GM20431 (cell line): ENCODE results near the gene GNB1.

ENCODE experiments used
- in situ Hi-C: fragments of 300-500 bp; cut with MseI, MboI; formaldehyde crosslinking; loops from one replicate; pipeline ENCODE4 v1.15.0; 2020; ENCODE audit warnings: low sequenced_read_pairs; ENCODE audit not compliant: unreplicated experiment

GNB1 gene

DNA sequence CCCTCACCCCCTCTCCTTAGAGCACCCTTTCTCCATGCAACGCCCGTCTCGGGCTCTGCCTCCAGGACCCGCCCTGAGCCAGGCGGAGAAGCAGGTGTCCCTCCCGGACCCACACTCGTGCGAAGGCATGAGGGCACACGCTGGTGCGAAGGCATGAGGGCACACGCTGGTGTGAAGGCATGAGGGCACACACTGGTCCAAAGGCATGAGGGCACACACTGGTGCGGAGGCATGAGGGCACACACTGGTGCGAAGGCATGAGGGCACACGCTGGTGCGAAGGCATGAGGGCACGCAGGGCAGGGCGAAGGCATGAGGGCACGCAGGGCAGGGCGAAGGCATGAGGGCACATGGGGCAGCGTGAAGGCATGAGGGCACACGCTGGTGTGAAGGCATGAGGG, 34.0 kb upstream of the GNB1 start:
- in situ Hi-C loops, result loop anchor here (25.0 kb wide), 1 partner anchor 437 kb away; no protein-coding TSS in a partner anchor

DNA sequence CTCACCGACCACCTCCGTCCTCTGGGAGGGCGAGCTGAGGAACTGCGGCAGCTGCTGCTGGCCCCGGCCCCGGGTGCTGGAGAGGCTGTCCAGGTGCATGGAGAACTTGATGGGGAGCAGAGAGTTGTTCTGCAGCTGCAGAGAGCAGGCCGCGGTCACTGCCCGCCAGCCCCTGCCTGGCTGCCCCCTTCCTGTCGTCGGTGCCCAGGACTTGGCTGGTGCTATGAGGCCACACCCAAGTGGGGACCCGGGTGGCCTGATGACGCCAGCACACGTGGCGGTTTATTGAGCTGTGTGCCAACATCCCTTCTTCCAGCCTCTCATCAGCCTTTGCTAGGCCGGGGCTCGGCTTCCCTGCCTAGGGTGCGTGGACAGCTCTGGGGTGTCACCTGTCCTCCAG, 33.5 kb upstream of the GNB1 start:
- in situ Hi-C loops, result no loop called here

DNA sequence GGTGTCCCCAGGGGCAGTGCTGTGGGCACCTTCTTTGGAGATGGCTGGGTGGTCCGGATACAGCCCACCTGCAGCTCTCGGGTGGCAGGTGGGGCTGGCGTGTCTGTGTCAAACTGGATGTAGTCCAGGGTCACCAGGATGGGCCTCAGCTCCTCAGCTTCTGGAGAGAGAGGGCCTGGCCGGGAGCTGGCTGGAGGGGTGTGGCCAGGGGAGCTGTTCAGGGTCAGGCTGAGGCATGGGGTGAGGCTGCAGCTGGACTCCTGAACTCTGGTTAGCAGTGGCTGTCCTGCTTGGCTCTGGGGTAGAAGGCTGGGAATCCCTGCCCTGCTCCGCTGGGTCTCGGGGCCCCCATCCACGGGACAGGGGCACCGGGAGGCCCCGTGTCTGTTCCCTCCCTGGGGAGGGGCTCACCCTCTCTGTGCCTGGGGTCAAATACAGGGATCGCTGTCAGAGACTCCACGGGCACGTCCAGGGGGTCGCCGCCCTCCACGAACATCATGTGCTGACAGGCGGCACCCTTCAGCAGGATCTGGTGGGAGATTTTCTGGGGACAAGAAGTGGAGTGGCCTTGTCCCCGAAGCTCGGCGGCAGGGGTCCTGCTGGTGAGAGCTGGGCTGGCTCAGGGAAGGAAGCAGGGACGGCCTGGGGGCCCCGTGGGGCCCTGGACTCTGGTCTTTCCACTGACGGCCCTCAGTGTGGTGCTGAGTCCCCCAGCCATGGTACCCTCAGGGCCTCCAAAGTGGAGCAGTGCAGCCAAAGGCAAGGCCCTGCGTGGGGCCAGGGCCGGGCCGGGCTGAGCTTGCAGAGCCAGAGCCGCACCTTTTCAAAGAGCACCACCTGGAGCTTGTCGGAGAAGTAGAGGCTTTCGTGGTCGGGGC, 32.3 kb upstream of the GNB1 start:
- in situ Hi-C loops, result no loop called here

DNA sequence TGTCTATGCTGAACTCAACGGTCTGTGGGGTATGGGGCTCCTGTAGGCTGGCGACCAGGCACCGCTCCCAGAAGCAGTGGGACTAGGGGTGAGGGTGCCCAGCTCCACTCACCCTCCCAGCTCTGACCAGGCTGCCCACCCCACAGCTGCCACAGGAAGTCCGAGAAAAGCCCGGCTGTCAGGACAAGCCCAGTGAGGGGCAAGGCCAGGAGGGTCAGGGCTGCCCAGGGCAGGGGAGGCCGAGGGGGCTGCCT, 31.7 kb upstream of the GNB1 start:
- in situ Hi-C loops, result no loop called here

DNA sequence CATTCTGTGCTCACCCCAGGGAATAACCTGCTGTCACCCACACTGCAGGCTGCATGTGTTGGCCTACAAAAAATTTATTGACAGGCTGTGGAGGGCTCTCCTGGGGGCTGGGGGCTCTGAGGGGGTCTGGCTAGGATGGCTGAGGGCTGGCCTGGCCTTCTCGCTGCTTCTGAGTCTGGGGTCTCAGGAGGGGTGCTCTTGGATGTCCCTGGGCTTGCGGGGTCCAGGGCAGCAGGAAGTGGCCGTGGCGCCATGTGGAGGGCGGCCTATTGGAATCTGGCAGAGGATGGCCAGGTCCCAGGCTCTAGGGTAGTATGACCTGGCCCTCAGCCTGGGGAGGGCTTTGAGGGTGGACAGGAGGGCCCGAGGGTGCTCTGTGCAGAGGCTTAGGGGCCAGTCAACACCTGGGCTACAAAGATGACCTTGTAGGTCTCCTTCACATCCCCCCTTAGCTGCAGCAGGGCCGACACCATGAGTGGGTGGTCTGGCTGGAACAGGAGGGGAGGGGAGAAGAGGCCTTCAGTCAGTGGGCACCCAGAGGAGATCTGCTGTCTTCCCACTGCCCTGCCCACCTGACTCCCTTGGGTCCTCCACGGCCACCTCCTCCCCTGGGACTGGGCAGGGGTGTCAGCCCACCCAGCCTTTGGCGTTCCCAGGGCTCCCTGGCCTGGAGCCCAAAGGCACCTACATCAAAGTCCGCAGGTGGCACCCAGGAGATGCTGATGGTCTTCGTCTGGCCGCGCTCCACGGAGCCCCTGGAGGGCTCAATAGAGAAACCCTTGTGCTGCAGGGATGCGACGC, 31.2 kb upstream of the GNB1 start:
- in situ Hi-C loops, result no loop called here

DNA sequence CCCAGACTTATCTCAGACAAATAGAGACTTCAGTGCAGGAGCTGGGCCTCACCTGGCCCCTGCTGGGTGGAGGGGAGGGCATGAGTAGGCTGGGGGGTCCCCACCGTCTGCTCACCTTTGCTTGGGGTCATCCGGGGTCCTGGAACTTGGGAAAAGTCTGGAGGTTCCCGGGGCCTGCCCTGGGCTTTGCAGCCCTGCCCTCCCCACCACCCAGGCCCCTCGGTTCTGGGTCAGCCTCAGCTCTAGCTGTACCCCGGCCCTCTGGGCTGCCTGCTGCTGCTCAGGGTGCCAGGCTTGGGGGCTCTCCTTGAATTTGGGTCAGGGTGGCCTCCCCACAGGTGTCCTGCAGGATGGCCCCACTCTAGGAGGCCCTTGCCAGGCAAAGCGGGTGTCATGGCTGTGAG, 30.6 kb upstream of the GNB1 start:
- in situ Hi-C loops, result no loop called here

DNA sequence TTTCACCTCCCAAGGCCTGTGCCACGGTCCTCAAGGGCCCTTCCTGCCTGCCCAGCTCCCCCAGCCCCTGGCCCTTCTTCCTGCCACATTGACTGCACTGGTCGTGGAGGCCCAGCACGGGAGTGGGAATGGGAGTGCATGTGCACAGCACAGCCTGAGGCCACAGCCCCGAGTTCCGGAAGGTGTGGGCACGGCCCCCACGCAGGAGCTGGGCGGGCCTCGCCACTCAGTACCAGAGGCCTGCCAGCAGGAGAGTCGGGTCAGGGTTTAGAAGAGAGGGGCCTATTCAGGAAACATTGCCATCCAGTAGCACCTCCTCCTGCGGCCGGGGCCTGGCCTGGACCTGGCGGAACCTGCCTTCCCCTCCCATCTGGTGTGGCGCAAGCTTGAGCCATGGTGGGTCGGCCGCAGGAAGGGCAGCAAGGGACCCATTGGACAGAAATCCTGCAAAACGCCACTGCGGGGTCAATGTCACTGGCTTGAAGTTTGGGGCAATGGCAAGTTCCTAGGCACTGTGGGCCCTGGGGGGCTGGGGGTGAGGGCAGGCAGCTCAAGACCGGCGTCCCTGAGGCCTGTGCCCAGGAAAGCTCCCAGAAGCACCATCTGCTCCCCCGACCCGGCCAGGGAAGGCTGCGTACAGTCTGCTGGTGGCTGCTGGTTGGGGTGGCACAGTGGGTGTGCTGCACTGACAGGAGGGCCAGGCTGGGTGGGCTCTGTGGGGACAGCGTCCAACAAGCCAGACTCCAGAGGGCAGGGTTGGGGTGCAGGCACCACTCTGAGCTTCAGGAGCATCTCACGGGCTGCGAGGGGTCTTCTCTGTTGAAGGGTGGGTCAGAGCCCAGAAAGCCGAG, 29.9 kb upstream of the GNB1 start:
- in situ Hi-C loops, result no loop called here

DNA sequence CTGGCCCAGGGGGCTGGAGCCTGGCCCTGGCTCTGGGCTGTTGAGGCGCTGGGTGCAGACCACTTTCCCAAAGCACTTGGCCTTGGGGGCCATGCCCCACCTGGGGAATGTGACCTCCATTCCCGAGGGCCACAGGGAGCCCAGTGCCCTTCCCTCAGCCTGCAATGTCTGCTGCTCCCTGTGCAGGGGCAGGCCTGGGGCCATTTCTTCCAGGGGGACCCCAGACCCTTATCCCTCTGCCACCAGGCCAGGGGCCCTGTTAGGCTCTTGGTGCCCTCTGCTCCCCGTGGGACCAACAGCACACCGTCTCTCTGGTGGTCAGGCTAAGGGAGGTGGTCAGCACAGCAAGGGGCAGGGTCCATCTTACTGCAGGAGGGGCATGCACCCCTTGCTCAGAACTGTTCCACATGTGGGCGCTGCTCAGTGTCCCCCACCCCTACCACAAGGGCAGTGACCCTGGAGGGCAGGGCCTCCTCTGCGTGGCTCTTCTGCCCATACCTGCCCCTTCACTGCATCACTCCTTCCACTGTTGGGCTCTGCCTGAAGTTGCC, 29.2 kb upstream of the GNB1 start:
- in situ Hi-C loops, result no loop called here

DNA sequence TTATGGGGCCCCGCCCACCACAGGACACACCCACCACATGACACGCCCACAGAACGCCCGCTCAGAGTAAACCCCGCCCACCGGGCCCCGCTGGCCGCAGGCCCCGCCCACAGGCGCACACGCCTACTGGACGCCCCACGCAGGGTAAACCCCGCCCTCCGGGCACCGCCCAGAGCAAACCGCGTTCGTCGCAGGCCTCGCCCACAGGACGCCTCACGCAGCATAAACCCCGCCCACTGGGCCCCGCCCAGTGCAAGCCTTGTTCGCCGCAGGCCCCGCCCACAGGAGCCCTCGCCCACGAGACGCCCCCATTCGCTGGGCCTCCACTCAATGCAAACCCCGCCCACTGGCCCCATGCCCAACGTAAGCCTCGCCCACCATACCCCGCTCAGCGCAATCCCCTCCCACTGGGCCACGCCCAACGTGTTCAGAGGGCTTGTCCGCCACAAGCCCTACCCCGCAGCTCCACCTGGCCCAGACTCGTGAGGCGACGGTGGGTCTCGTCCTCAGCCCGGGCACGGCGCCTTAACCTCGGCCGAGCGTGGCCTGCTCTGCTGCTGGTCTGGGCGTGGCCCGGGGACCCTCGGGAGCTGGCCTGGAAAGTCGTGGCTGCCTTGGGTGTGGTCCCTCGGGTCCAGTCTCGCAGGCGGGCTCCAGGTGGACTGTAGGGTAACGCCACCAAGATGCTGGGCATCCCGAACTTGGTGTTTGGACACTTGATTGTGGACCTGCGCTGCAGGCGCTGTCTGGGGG, 28.6 kb upstream of the GNB1 start:
- in situ Hi-C loops, result no loop called here

DNA sequence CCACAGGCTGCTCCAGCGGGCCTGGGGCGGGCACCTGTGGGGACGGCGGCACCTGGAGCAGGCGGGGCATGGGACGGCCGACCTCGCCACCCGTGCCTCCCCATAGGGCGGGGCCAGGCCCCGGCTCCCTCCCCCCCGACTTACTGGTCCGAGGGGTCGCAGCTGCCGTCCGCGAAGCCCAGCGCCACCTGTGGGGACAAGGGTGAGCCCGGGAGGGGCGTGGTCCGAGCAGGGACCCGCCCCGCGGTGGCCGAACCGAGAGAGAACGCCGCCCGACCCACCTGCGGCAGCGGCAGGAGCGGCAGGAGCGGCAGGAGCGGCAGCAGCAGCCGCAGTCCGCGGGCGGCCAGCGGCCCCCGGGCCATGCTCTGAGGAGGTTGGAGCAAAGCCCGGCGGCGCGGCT, 28.0 kb upstream of the GNB1 start, which contains the start of gene TMEM52:
Gene TMEM52, minus strand, starts transcription at position 379 of the 403 bp plus-strand sequence. Its CDS starts 14 bp downstream, at position 365.
- in situ Hi-C loops, result no loop called here

DNA sequence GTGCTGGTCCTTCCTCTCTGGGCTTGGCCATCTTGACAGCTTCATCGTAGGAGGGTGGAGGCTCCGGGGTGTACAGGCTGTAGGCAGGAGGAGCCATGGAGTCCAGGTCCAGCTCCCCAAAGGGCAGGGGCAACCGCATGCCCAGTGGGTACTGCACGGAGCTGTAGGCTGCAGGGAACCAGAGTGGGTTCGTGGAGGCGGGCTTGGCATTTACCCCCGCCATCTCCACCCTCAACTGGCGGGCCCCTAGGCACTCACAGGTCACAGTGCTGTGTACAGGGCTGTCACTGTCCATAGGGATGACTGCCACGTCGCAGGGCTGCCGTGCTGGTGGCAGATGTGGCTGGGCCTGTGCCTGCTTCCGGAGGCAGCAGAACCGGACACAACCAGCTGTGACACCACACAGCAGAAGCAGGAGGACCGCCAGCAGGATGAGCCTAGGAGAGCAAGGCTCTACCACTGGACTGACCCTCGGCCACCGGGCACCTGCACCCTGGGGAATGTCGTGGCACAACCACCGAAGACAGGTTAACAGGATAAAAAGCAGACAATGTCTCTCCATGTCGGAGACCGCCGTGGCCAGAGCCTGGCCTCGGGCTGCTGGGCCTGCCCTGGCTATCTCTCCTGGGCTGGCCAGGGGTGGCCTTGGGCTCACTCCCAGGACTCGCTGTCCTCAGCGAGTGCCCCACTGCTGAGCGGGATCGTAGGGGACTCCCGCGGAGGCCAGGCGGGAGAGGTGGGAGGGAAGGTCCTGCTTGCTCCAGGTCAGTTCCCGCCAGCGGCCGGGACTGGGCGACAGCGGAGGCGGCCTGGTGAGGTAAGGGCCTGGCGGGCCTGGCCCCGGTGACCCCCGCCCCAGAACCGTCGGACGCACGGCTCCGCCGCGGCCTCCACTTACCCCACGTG, 27.4 kb upstream of the GNB1 start:
- in situ Hi-C loops, result no loop called here

DNA sequence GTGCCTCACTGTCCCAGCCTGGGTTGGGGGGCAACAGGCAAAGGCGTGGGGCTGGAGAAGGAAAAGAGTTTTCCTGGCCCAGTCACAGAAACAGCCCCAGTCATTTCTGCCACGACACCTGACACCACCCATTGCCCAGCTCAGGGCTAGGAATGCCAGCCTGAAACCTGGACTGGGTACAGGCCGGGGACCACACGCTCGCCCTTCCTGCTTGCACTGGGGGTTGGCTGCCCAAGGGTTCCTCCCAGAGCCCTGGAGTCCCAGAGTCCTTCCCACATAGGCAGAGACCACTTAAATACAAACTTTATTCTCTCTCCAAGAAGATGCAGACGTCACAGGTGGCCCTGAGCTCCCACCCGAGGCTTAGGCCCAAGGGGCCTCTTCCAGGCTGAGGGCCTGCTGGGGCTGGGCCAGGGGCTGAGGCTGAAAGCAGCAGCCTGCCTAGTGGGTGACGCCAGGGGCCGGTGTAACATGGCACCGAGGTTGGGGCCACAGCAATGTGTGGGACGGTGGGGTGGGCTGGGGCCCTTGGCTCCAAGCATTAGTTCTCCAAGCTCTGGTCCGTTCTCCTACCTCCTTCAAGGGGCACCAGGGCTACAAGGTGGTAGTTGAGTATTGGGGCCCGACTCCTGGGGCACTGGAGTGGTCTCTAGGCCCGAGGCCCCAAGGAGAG, 26.6 kb upstream of the GNB1 start:
- in situ Hi-C loops, result no loop called here

DNA sequence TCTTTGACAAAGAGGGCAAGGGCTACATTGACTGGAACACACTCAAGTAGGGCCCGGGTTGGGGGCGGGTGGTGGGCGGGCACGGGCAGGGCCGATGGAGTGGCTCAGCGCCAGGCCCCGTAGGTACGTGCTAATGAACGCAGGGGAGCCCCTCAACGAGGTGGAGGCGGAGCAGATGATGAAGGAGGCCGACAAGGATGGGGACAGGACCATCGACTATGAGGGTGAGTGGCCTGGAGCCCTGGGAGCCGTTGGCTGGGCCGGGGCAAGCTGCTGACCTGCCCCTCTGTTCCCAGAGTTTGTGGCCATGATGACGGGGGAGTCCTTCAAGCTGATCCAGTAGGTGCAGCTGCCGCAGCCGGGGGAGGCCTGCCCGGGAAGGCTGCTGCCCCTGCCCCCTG, 26.0 kb upstream of the GNB1 start:
- in situ Hi-C loops, result no loop called here

DNA sequence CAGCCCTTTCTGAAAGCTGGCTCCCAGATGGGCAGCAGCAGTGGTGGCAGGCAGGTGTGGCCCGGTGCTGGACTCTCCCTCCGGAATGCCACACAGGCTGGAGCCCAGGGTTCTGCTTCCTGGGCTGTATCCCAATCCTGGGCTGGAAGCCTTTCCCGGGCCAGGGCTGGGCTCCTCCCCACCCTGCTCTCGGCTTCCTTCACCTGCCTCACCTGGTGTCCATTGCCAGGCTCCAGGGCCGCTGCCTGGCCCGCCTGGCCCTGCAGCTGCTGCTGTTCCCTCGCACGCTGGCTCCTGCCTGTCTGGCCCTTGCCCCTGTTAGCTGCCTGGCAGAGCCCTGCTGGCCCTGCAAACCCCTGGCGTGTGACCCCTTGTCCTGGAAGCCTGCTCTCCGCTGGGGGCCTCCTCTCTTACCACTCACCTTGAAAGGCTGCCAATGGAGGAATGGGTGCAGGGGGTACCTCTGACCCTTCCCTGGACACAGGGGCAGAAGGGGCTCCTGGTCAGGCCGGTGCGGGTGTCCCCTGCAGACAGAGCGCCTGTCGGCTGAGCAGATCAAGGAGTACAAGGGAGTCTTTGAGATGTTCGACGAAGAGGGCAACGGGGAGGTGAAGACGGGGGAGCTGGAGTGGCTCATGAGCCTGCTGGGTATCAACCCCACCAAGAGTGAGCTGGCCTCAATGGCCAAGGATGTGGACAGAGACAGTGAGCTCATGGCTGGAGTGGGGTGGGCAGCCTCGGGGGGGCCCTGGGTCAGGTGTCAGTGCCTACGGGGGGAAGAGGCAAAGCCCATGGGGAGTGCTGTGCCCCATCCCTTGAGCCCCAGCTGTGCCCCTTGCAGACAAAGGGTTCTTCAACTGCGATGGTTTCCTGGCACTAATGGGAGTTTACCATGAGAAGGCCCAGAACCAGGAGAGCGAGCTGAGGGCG, 25.3 kb upstream of the GNB1 start:
- in situ Hi-C loops, result no loop called here

DNA sequence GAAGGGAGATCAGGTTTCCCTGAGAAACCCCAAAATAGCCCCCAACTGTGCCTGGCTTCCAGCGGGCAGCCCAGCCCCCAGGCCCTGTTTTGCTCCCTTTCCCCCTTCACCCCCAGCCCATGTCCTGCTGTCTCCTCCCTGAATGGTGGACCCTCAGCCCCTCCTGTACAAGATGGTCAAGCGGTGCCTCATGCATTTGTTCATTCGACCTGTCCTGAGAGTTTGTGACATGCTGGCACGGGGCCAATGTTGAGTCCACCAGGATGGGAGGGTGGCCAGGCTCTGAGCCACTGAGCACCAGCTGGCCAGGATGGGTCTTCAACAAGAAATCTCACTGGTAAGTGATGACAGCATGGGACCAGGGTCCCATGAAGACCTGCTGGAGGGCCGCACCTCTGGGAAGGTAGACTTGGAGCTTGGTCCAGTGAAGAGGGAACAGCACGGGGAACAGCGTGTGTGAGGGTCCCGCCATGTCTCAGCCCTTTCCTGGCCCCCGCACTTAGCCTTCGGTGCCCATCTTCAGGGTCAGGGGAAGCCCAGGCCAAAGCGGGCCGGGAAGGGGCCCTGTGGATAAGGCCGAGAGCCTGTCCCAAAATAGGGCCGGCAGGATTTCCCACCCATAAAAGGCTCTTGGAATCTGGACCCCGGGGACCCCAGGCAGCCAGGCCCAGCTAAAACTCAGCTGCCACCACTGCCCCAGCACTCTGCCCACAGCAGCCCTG, 24.2 kb upstream of the GNB1 start, which contains the start of gene CALML6:
Gene CALML6, plus strand, starts transcription at position 290 of the 722 bp plus-strand sequence. Its CDS starts 21 bp downstream, at position 311.
- in situ Hi-C loops, result no loop called here
